Prostate gland (tissue), 2 donors: ENCODE measurements around the gene AFAP1L1. TPM values are rescaled to one million over a fixed set of nuclear protein-coding genes. Genes with fewer than 3 reads are reported as not detected.

Experiments
- DNase-seq: peaks from one replicate; pipeline ENCODE4 v3.0.0-alpha.2; 2019; ENCODE audit warnings: low spot score
- H3K27ac ChIP-seq, 2 donors: fragments of 200-600 bp; sonication (generic); 2 replicates each; pipeline ENCODE4 v1.5.1; 2017 to 2019
- H3K27me3 ChIP-seq: fragments of 200-600 bp; sonication (generic); replicated peaks from 2 replicates; pipeline ENCODE4 v1.5.1; 2019; ENCODE audit not compliant: insufficient read depth
- H3K36me3 ChIP-seq, 2 donors: fragments of 200-600 bp; sonication (generic); 1 replicate in 1 of 2; 2 replicates in 1 of 2; pipeline versions ENCODE4 v1.5.1 to v1.8.1; 2017 to 2019
- H3K4me1 ChIP-seq: fragments of 200-600 bp; sonication (generic); replicated peaks from 2 replicates; pipeline ENCODE4 v1.5.1; 2019
- H3K4me3 ChIP-seq, 2 donors: fragments of 200-600 bp; sonication (generic); 2 replicates each; pipeline ENCODE4 v1.5.1; 2017 to 2019
- H3K9me3 ChIP-seq: fragments of 200-600 bp; sonication (generic); 2 replicates; pipeline ENCODE4 v1.5.1; 2017
- CTCF ChIP-seq, 4 experiments: fragments of 200-600 bp in 2 of 4; fragments of 450-650 bp in 2 of 4; sonication (generic) in 2 of 4; IDR thresholded peaks; 1 replicate in 3 of 4; 2 replicates in 1 of 4; pipeline ENCODE4 v1.5.1; 2016 to 2019; ENCODE audit warnings: antibody characterized with exemption in 4 of 4, mild to moderate bottlenecking in 2 of 4, moderate library complexity in 2 of 4
- POLR2A ChIP-seq: fragments of 450-650 bp; IDR thresholded peaks from one replicate; pipeline ENCODE4 v1.6.1; 2016; ENCODE audit warnings: antibody characterized with exemption, mild to moderate bottlenecking
- POLR2AphosphoS5 ChIP-seq: sonication (generic); formaldehyde crosslinking; IDR thresholded peaks from one replicate; pipeline ENCODE4 v1.6.1; 2017; ENCODE audit warnings: antibody characterized with exemption
- WGBS: methylation state at CpG from one replicate; pipeline ENCODE4 v1.1.5; 2018; 5-methylcytosine and 5-hydroxymethylcytosine counted together
- intact Hi-C: fragments of 100-400 bp; cut with DNase I; formaldehyde crosslinking; loops from one replicate; pipeline ENCODE4 v1.14.2; 2022
- total RNA-seq, 2 donors: library from RNA; depleted of rRNA; stranded (reverse); fragments of >200 nt; gene quantifications; one replicate each; pipeline ENCODE4 v1.1.0, GENCODE V29; 2016

The AFAP1L1 gene
- total RNA-seq, 2 donors from 2014 or later = 8.4 to 10.3 TPM

- H3K9me3 ChIP-seq = no peaks in the 10 kb centered on the region
- WGBS = 49% methylated on average over 12 of the region's 12 CpGs
- no peaks in the 10 kb centered on the region for H3K4me1 ChIP-seq
- no peaks in the 10 kb centered on the region for H3K27me3 ChIP-seq
- no peak overlapping the region for H3K4me3 ChIP-seq
- TF ChIP-seq POLR2A (no peak), POLR2AphosphoS5 (no peak), CTCF (IDR thresholded peaks at IDR 0.05) (peak in 3 of 4 experiments; percentile 53 to 64 (median 57))
- intact Hi-C loops = no loop called here
- H3K36me3 ChIP-seq = no peaks in the 10 kb centered on the region
- peak overlapping the region in 1 of 2 donors; percentile 27 for H3K27ac ChIP-seq
- no peak for DNase-seq
Observed at GRCh38 chr5:149371296-149371962, 99.8 kb downstream of the AFAP1L1 start.

GRCh38 chr5:149372076-149372795 lies 100.6 kb downstream of the AFAP1L1 start:
- no peaks in the 10 kb centered on the region for H3K4me1 ChIP-seq
- H3K27ac ChIP-seq = peak overlapping the region in 1 of 2 donors; percentile 27
- intact Hi-C loops = no loop called here
- 59% methylated on average over 4 of the region's 4 CpGs for WGBS
- no peak for TF ChIP-seq CTCF (IDR thresholded peaks at IDR 0.05)
- no peak for TF ChIP-seq POLR2A
- no peak for TF ChIP-seq POLR2AphosphoS5
- H3K4me3 ChIP-seq = no peak overlapping the region
- H3K36me3 ChIP-seq = no peaks in the 10 kb centered on the region
- DNase-seq = no peak
- no peaks in the 10 kb centered on the region for H3K27me3 ChIP-seq
- H3K9me3 ChIP-seq = no peaks in the 10 kb centered on the region

GRCh38 chr5:149372932-149373331 lies 101.3 kb downstream of the AFAP1L1 start:
- H3K27ac ChIP-seq = no peak overlapping the region
- DNase-seq = no peak
- no peaks in the 10 kb centered on the region for H3K4me1 ChIP-seq
- H3K27me3 ChIP-seq = no peaks in the 10 kb centered on the region
- 92% methylated on average over 3 of the region's 3 CpGs for WGBS
- TF ChIP-seq CTCF (IDR thresholded peaks at IDR 0.05) = no peak
- TF ChIP-seq POLR2A = no peak
- TF ChIP-seq POLR2AphosphoS5 = no peak
- no peaks in the 10 kb centered on the region for H3K36me3 ChIP-seq
- intact Hi-C loops = no loop called here
- H3K4me3 ChIP-seq = no peak overlapping the region
- H3K9me3 ChIP-seq = no peaks in the 10 kb centered on the region

GRCh38 chr5:149374303-149374702 lies 102.6 kb downstream of the AFAP1L1 start:
- Histone ChIP-seq H3K27ac (no peak overlapping the region), H3K36me3 (no peaks in the 10 kb centered on the region), H3K9me3 (no peaks in the 10 kb centered on the region), H3K4me1 (no peaks in the 10 kb centered on the region), H3K27me3 (no peaks in the 10 kb centered on the region), H3K4me3 (no peak overlapping the region)
- no peak for DNase-seq
- WGBS = 82% methylated on average over 20 of the region's 20 CpGs
- TF ChIP-seq POLR2A (no peak), POLR2AphosphoS5 (no peak), CTCF (IDR thresholded peaks at IDR 0.05) (no peak)
- intact Hi-C loops = no loop called here
